H1 (cell line): Measurements from ENCODE around the gene TP63. TPM values are rescaled to one million over a fixed set of nuclear protein-coding genes. Genes with fewer than 3 reads are reported as not detected.

Experiments used
- BCL11A ChIP-seq, 2 experiments: IDR thresholded peaks; one replicate each; pipeline ENCODE4 v1.6.1; 2011; ENCODE audit warnings: low read depth in 2 of 2, low read length in 2 of 2, mild to moderate bottlenecking in 2 of 2
- CBX5 ChIP-seq: fragments of 300-800, 300-1000 bp; sonication (generic); IDR thresholded peaks from 2 replicates; pipeline ENCODE4 v1.7.1; 2016; ENCODE audit warnings: antibody characterized with exemption, low read length, low read depth
- GTF2F1 ChIP-seq: IDR thresholded peaks from 2 replicates; pipeline ENCODE4 v1.6.1; 2012; ENCODE audit warnings: low read depth, low read length, improper control_type of control experiment, borderline replicate concordance
- polyA plus RNA-seq, 7 experiments: library from polyadenylated mRNA; depleted of rRNA in 3 of 7; stranded (reverse) in 5 of 7; unstranded in 2 of 7; fragments of >200 nt in 5 of 7; fragments of 200-250 nt in 2 of 7; gene quantifications; 1 replicate in 5 of 7; 2 replicates in 1 of 7; 4 replicates in 1 of 7; pipeline versions ENCODE4 v1.2.1 to v1.2.3, GENCODE V29; 2011 to 2013; ENCODE audit warnings: missing spikeins in 2 of 7, mixed read lengths in 2 of 7
- total RNA-seq: library from RNA; stranded (reverse); fragmentation: NEBNext Ultra II Directional; extraction: Animal tissue kit (Norgen Biotek cat#: 25700); gene quantifications from 2 replicates; pipeline ENCODE4 v1.2.1, GENCODE V29; 2021
- TF ChIP-seq, protein P1 (sequence below): IDR thresholded peaks from 2 replicates; pipeline ENCODE4 v1.6.1; 2012; ENCODE audit warnings: inconsistent platforms

The TP63 gene
- total and polyA plus RNA-seq, 2 of the 8 experiments (the other 6 are each of a cell fraction or from before 2014, with no cell fraction given) = not detected

DNA sequence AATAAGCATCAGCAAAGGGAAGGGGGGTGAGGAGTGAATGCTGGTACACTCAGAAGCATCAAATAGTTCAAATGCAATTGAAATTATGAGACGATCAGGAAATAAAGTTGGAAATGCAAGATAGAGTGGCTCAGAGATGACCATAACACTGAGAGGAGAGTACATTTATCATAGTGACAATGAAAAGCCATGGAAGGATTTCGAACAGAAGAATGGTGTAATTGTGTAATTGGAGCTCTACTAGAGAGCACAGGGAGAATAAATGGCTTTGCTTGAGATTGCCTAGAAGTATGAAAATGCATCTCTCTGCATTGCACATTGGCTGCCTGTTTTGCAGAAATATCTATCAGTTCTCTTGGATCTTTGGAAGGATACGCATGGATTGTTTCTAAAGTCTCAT lies 163.3 kb downstream of the TP63 start (continued):
- TF ChIP-seq BCL11A (IDR thresholded peaks at IDR 0.05; ENCODE audit: low read depth in 2 of 2, low read length in 2 of 2) = no peak
- TF ChIP-seq, protein P1, sequence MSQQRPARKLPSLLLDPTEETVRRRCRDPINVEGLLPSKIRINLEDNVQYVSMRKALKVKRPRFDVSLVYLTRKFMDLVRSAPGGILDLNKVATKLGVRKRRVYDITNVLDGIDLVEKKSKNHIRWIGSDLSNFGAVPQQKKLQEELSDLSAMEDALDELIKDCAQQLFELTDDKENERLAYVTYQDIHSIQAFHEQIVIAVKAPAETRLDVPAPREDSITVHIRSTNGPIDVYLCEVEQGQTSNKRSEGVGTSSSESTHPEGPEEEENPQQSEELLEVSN = no peak
- TF ChIP-seq GTF2F1 = no peak
- no peak for TF ChIP-seq CBX5
